Osteocyte (in vitro differentiated cells): ENCODE measurements around the gene MTURN. TPM values are rescaled to one million over a fixed set of nuclear protein-coding genes. Genes with fewer than 3 reads are reported as not detected.

Experiments used
- DNase-seq: peaks from one replicate; pipeline ENCODE4 v3.0.0; 2021; ENCODE audit warnings: mixed read lengths; ENCODE audit not compliant: unreplicated experiment; ENCODE audit errors: extremely low spot score
- H3K27ac Mint-ChIP-seq: one replicate; pipeline ENCODE4 v1.8.0; 2021; ENCODE audit warnings: mild to moderate bottlenecking, mixed read lengths; ENCODE audit not compliant: unreplicated experiment
- H3K27me3 Mint-ChIP-seq: one replicate; pipeline ENCODE4 v1.8.0; 2021; ENCODE audit warnings: mixed read lengths; ENCODE audit not compliant: unreplicated experiment
- H3K36me3 Mint-ChIP-seq: one replicate; pipeline ENCODE4 v1.8.0; 2021; ENCODE audit warnings: mixed read lengths; ENCODE audit not compliant: unreplicated experiment
- H3K4me1 Mint-ChIP-seq: one replicate; pipeline ENCODE4 v1.8.0; 2021; ENCODE audit warnings: mixed read lengths; ENCODE audit not compliant: unreplicated experiment
- H3K4me3 Mint-ChIP-seq: one replicate; pipeline ENCODE4 v1.8.0; 2021; ENCODE audit warnings: mild to moderate bottlenecking, moderate library complexity, mixed read lengths; ENCODE audit not compliant: unreplicated experiment
- H3K9me3 Mint-ChIP-seq: one replicate; pipeline ENCODE4 v1.8.0; 2021; ENCODE audit warnings: mixed read lengths; ENCODE audit not compliant: unreplicated experiment
- CTCF ChIP-seq: fragments of 200-600 bp; sonication (generic); IDR thresholded peaks from 2 replicates; pipeline ENCODE4 v1.5.0; 2021; ENCODE audit warnings: antibody characterized with exemption, mild to moderate bottlenecking, moderate library complexity
- total RNA-seq: library from RNA; stranded (reverse); gene quantifications from 2 replicates; pipeline ENCODE4 v1.2.1, GENCODE V29; 2021

Gene MTURN
- total RNA-seq, 1 donor from 2014 or later: 19.0 TPM

DNA sequence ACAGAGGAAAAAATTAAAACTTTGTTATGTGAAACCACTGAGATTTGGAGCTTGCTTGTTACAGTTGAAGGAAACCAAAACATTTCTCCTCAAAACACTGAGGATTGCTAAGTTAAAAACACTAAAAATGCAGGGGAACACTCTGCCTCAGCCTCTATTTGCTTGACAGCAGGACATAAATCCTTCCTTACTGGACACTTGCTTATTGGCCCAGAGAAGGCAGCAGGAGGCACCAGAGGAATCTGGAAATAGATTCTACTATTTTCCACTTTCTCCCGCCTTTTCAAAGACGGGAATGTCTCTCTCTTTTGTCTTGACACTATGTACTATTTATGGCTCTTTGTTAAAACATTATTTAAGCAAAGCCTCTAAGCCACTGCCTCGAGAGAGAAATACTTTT lies 67.9 kb downstream of the MTURN start:
- no peaks in the 10 kb centered on the region for H3K36me3 Mint-ChIP-seq
- no peak overlapping the region for H3K4me3 Mint-ChIP-seq
- H3K9me3 Mint-ChIP-seq: no peaks in the 10 kb centered on the region
- H3K4me1 Mint-ChIP-seq: no peaks in the 10 kb centered on the region
- H3K27me3 Mint-ChIP-seq: peaks cover 8% of the 10 kb centered on the region
- DNase-seq: no peak
- no peak for TF ChIP-seq CTCF
- H3K27ac Mint-ChIP-seq: no peak overlapping the region

DNA sequence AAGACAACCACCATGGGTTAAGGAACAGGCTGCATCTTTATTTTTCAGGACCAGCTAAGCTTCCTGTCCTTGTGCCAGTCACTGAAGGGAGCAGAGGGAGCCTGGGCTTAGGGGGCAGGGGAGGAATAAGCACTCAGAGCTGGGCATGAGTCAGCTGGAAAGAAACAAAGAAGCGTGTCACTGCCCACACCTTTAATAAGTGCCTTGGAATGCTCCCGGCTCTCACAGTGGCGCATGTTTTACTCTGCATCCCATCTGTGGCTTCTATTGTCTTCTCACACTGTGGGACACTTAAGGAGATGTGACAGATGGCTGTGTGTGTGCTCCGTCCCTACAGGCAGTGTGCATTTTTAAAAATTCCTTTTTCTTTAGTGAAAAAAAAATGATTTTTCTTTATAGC lies 71.7 kb downstream of the MTURN start:
- Mint-ChIP-seq H3K27me3 (peaks cover 16% of the 10 kb centered on the region), H3K9me3 (no peaks in the 10 kb centered on the region), H3K36me3 (no peaks in the 10 kb centered on the region), H3K4me3 (no peak overlapping the region), H3K27ac (no peak overlapping the region), H3K4me1 (no peaks in the 10 kb centered on the region)
- no peak for TF ChIP-seq CTCF
- DNase-seq: no peak

- Mint-ChIP-seq H3K36me3 (no peaks in the 10 kb centered on the region), H3K4me3 (no peak overlapping the region), H3K27ac (no peak overlapping the region), H3K4me1 (no peaks in the 10 kb centered on the region), H3K27me3 (peaks cover 18% of the 10 kb centered on the region), H3K9me3 (no peaks in the 10 kb centered on the region)
- no peak for TF ChIP-seq CTCF
- DNase-seq: no peak
Measured at GRCh38 chr7:30206942-30207341, 72.2 kb downstream of the MTURN start.

DNA sequence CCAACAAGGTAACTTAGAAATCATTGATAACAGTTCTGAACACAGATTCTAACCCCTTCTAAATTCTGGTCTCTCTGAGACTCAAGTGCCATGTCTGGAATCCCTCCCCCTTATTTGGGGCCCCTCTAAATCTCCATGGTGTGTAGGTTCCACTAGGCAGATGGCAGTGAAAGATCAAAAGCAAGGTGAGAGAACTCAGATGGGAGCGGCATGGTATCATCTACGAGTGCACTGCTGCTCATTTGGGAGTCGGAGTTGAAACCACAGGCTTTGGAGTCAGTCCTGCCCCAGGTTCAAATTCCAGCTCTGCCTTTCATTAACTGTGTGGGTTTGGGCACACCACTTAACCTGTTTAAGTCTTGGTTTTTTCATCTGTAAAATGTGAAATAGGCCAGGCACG lies 72.6 kb downstream of the MTURN start:
- Mint-ChIP-seq H3K4me3 (no peak overlapping the region), H3K27me3 (peaks cover 20% of the 10 kb centered on the region), H3K9me3 (no peaks in the 10 kb centered on the region), H3K36me3 (no peaks in the 10 kb centered on the region), H3K27ac (no peak overlapping the region), H3K4me1 (no peaks in the 10 kb centered on the region)
- no peak for DNase-seq
- no peak for TF ChIP-seq CTCF

DNA sequence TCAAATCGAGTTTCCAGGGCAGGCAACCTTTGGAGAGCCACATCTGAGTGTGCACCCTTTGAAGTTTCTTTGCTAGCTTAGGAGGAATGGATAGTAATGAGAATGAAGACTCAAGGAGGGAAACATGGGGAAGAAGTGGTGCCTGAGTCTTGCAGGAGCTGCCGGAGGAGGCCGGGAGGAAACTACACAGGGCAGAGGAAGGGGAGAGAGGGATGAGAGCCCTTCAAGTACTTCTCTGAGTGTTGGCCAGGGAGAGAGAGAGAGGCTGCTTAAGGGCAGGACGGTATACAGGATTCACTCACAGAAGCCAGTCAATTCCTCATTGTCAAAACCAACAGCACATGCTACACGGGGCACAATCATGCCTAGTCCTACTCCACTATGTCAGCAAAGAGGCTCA lies 75.2 kb downstream of the MTURN start:
- Mint-ChIP-seq H3K27me3 (peaks cover 41% of the 10 kb centered on the region), H3K4me3 (no peak overlapping the region), H3K36me3 (no peaks in the 10 kb centered on the region), H3K27ac (no peak overlapping the region), H3K9me3 (no peaks in the 10 kb centered on the region), H3K4me1 (no peaks in the 10 kb centered on the region)
- TF ChIP-seq CTCF: no peak
- DNase-seq: no peak

Other genes starting within 250 kb of the MTURN start
- 104 and 106 TPM in 2 replicates for gene SCRN1, start 145.2 kb upstream of the MTURN start, total RNA-seq
- gene FKBP14, start 108.3 kb upstream of the MTURN start, total RNA-seq: 34.6 and 35.9 TPM in 2 replicates
- gene PLEKHA8, start 106.6 kb upstream of the MTURN start, total RNA-seq: 19.5 and 23.1 TPM in 2 replicates
- gene ZNRF2, start 149.6 kb downstream of the MTURN start, total RNA-seq: 6.8 TPM in 2 replicates